Bone marrow (tissue), 2 donors: Measurements from ENCODE around the gene C1QL4.
"Not testable (repeated sequence)": the region's sequence is repeated elsewhere in the genome, so short reads cannot be mapped to it uniquely, and the experiment has no call there.

Experiments used
- DNase-seq, 2 donors: peaks; one replicate each; lab custom pipeline; 2025; lab: John Stamatoyannopoulos, UW

The C1QL4 gene

GRCh38 chr12:49333778-49334177 lies 3.2 kb downstream of the C1QL4 start:
- not testable (repeated sequence) for DNase-seq

GRCh38 chr12:49332891-49333371 lies 4.1 kb downstream of the C1QL4 start:
- DNase-seq = no peak

GRCh38 chr12:49332441-49332861 lies 4.5 kb downstream of the C1QL4 start:
- DNase-seq = no peak

- DNase-seq = no peak
Measured at GRCh38 chr12:49331380-49332222, 5.4 kb downstream of the C1QL4 start.

- no peak for DNase-seq
Measured at GRCh38 chr12:49330631-49331379, 6.2 kb downstream of the C1QL4 start.

- no peak for DNase-seq
Measured at GRCh38 chr12:49330032-49330619, 6.9 kb downstream of the C1QL4 start.

- DNase-seq = no peak
Measured at GRCh38 chr12:49328816-49329215, 8.2 kb downstream of the C1QL4 start.

GRCh38 chr12:49327887-49328286 lies 9.1 kb downstream of the C1QL4 start:
- DNase-seq = no peak

- DNase-seq = no peak
Measured at GRCh38 chr12:49327368-49327767, 9.6 kb downstream of the C1QL4 start.

GRCh38 chr12:49325606-49326005 lies 11.4 kb downstream of the C1QL4 start:
- no peak for DNase-seq

- no peak for DNase-seq
Measured at GRCh38 chr12:49323524-49324097, 13.4 kb downstream of the C1QL4 start.

GRCh38 chr12:49322708-49323523 lies 14.1 kb downstream of the C1QL4 start, which contains the start of gene TROAP:
Gene TROAP (plus strand): TSS chr12:49323255. CDS start chr12:49323609, 354 bp downstream.
- peak; percentile 80 to 97 for DNase-seq

GRCh38 chr12:49322367-49322707 lies 14.7 kb downstream of the C1QL4 start:
- no peak for DNase-seq

GRCh38 chr12:49320411-49321103 lies 16.4 kb downstream of the C1QL4 start:
- DNase-seq = not testable (repeated sequence)

- not testable (repeated sequence) for DNase-seq
Measured at GRCh38 chr12:49317118-49317517, 19.9 kb downstream of the C1QL4 start.

- no peak for DNase-seq
Measured at GRCh38 chr12:49314811-49315210, 22.2 kb downstream of the C1QL4 start.

- DNase-seq = not testable (repeated sequence)
Measured at GRCh38 chr12:49310451-49311000, 26.5 kb downstream of the C1QL4 start.

GRCh38 chr12:49309386-49309785 lies 27.6 kb downstream of the C1QL4 start:
- DNase-seq = no peak

- DNase-seq = no peak
Measured at GRCh38 chr12:49305762-49306510, 31.1 kb downstream of the C1QL4 start.

- DNase-seq = no peak
Measured at GRCh38 chr12:49304161-49304560, 32.8 kb downstream of the C1QL4 start.
